HFFc6 (cell line): ENCODE data around the gene ATP5F1D. TPM values are rescaled to one million over a fixed set of nuclear protein-coding genes. Genes with fewer than 3 reads are reported as not detected.

Source experiments
- DNase-seq: peaks from one replicate; pipeline ENCODE4 v3.0.0-alpha.2; 2018
- H3K27ac Mint-ChIP-seq: 2 replicates; pipeline ENCODE4 v1.8.0; 2020; ENCODE audit warnings: mild to moderate bottlenecking, mixed read lengths
- H3K27me3 Mint-ChIP-seq: 2 replicates; pipeline ENCODE4 v1.8.0; 2021; ENCODE audit warnings: mild to moderate bottlenecking, moderate library complexity, mixed read lengths; ENCODE audit not compliant: insufficient read depth
- H3K36me3 Mint-ChIP-seq: 2 replicates; pipeline ENCODE4 v1.8.0; 2021; ENCODE audit warnings: low read depth, mixed read lengths
- H3K4me1 Mint-ChIP-seq: 2 replicates; pipeline ENCODE4 v1.8.0; 2020; ENCODE audit warnings: low read depth, mixed read lengths
- H3K4me3 Mint-ChIP-seq: 2 replicates; pipeline ENCODE4 v1.8.0; 2020; ENCODE audit warnings: mild to moderate bottlenecking, moderate library complexity, mixed read lengths
- H3K9me3 Mint-ChIP-seq: 2 replicates; pipeline ENCODE4 v1.8.0; 2020; ENCODE audit warnings: mild to moderate bottlenecking, mixed read lengths
- total RNA-seq, 6 experiments: library from RNA; stranded (reverse); fragmentation: NEBNext Ultra II Directional; extraction: Animal tissue kit (Norgen Biotek cat#: 25700); gene quantifications; 2 replicates in 1 of 6; 3 replicates in 5 of 6; pipeline ENCODE4 v1.2.3, GENCODE V29; 2021
- TF ChIP-seq, protein P1 (sequence below): fragments of 200-600 bp; sonication (generic); IDR thresholded peaks from 2 replicates; pipeline ENCODE4 v1.5.0; 2021; ENCODE audit warnings: antibody characterized with exemption, mild to moderate bottlenecking

Gene ATP5F1D
- total RNA-seq, 6 experiments from 2014 or later = 190 to 243 (median 217) TPM

DNA sequence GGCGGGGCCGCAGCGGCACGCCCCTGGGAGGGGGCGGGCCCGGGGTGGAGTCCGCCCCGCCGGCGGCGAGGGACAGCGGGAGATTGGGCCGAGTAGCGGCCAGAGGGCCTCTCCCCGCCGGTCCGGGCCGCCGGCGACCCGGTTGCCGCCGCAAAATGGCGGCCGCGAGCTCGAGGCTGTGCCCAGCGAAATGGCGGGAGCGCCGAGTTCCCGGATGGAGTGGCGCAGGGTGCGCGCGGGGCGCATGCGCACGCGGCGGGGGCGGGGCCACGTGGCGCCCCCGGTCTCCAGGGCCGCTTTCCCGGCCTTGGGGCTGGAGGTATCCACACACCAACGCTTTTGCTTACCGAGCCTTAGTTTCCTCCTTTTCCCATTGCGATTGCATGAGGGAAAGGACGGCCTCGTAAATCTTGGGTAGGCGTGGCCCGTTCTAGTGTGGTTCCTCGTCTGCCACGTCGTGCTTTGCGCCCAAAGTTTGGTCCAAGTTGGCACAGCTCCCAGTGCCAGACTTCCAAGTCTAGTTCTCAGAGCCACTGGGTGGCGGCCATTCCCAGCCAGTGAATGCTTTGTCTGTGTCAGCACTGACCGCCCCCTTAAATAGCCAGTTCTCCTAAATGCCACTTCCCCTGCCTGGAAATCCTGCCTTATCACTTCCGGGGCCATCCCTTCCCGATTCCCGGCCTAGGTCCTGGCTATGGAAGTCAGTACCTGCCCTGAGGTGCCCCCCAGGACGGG is 28.1 kb downstream of the ATP5F1D start:
- Mint-ChIP-seq H3K4me1 (peaks cover 74% of the 10 kb centered on the region), H3K36me3 (peaks cover 40% of the 10 kb centered on the region), H3K9me3 (no peaks in the 10 kb centered on the region), H3K27ac (peak overlapping the region; percentile 96), H3K27me3 (peaks cover 17% of the 10 kb centered on the region), H3K4me3 (peak overlapping the region; percentile 92)
- DNase-seq = peak; percentile 90
- TF ChIP-seq, protein P1, sequence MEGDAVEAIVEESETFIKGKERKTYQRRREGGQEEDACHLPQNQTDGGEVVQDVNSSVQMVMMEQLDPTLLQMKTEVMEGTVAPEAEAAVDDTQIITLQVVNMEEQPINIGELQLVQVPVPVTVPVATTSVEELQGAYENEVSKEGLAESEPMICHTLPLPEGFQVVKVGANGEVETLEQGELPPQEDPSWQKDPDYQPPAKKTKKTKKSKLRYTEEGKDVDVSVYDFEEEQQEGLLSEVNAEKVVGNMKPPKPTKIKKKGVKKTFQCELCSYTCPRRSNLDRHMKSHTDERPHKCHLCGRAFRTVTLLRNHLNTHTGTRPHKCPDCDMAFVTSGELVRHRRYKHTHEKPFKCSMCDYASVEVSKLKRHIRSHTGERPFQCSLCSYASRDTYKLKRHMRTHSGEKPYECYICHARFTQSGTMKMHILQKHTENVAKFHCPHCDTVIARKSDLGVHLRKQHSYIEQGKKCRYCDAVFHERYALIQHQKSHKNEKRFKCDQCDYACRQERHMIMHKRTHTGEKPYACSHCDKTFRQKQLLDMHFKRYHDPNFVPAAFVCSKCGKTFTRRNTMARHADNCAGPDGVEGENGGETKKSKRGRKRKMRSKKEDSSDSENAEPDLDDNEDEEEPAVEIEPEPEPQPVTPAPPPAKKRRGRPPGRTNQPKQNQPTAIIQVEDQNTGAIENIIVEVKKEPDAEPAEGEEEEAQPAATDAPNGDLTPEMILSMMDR = peak; percentile 18; the same call in 1 of the 2 replicates

DNA sequence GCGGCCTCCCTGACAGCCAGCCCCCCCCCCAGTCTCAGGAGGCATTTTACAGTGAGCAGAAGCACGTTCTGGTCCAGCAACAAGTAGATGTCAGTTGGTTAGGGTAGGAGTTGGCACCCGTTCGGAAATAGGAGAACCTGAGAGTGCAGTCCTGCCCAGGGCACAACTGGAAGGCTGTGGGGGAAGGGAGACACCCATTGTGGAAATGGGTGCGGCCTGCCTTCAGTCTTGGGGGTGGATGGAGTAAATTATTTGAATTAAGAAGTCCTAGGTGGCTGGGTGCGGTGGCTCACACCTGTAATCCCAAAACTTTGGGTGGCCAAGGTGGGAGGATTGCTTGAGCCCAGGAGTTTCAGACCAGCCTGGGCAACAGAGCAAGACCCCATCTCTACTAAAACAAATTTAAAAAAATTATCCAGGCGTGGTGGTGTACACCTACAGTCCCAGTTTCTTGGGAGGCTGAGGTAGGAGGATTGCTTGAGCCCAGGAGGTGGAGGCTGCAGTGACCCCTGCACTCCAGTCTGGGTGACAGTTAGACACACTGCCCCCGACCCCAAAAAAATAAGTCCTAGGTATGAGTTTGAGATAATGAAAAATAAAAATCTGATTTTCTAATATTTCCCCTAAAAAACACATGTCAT is 28.8 kb downstream of the ATP5F1D start:
- H3K27me3 Mint-ChIP-seq = peaks cover 17% of the 10 kb centered on the region
- H3K36me3 Mint-ChIP-seq = peaks cover 40% of the 10 kb centered on the region
- DNase-seq = no peak
- TF ChIP-seq, protein P1 = no peak
- no peaks in the 10 kb centered on the region for H3K9me3 Mint-ChIP-seq
- H3K27ac Mint-ChIP-seq = peak overlapping the region; percentile 96
- H3K4me3 Mint-ChIP-seq = peak overlapping the region; percentile 92
- peaks cover 67% of the 10 kb centered on the region for H3K4me1 Mint-ChIP-seq

DNA sequence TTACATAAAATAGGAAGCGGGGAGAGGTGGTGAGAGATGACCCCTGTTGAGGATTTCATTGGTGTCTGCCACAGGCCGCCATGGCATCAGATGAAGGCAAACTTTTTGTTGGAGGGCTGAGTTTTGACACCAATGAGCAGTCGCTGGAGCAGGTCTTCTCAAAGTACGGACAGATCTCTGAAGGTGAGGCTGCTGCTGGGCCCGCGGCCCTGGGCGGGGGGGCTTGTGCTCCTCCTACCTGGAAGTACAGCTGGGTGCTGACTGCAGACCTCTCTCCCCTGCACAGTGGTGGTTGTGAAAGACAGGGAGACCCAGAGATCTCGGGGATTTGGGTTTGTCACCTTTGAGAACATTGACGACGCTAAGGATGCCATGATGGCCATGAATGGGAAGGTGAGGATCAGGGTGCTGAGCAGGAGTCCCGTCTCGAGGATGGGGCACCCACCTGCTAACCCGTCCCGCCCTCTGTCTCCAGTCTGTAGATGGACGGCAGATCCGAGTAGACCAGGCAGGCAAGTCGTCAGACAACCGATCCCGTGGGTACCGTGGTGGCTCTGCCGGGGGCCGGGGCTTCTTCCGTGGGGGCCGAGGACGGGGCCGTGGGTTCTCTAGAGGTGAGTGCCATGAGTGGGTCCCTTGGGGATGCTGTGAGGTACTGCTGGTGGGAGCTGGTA is 29.4 kb downstream of the ATP5F1D start:
- no peak for DNase-seq
- TF ChIP-seq, protein P1 = no peak
- Mint-ChIP-seq H3K4me3 (peak overlapping the region; percentile 92), H3K27me3 (peaks cover 18% of the 10 kb centered on the region), H3K36me3 (peaks cover 40% of the 10 kb centered on the region), H3K9me3 (no peaks in the 10 kb centered on the region), H3K4me1 (peaks cover 61% of the 10 kb centered on the region), H3K27ac (peak overlapping the region; percentile 96)

DNA sequence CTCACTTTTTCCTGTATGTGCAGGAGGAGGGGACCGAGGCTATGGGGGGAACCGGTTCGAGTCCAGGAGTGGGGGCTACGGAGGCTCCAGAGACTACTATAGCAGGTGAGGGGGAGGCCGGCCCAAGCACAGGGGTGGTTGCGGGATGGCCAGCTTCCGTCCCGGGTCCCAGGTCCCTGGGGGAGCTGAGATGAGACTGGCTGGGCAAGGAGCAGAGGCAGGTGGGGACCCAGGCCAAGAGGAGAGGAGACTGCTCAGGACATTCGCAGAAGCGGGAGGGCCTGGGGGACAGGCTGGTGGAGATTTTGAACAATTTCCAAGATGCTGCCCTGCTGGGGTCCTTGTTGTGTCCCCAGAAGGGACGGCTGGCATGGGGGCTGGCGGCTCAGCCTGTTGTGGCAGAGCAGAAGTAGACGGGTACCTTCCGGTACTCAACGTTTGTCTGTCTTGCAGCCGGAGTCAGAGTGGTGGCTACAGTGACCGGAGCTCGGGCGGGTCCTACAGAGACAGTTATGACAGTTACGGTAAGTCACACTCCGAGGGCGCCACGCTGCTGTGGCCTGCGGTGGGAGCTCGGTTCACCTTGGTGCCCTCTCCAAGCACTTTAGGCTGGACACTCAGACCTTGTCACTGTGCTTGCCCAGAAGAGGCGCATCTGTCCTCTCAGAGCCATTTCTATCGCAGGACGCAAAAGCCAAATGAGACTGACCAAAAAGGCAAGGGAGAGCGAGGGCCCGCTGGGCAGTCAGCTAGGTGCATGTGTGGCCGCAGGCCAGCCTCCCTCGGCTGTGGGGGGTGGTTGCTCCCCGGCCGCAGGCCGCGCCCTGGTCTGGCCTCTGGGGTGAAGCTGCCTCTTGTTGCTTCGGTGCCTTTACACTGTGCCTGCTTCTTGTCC is 30.2 kb downstream of the ATP5F1D start:
- peak overlapping the region; percentile 96 for H3K27ac Mint-ChIP-seq
- peaks cover 63% of the 10 kb centered on the region for H3K4me1 Mint-ChIP-seq
- TF ChIP-seq, protein P1 = no peak
- H3K36me3 Mint-ChIP-seq = peaks cover 43% of the 10 kb centered on the region
- H3K9me3 Mint-ChIP-seq = no peaks in the 10 kb centered on the region
- no peak for DNase-seq
- H3K27me3 Mint-ChIP-seq = peaks cover 21% of the 10 kb centered on the region
- peak overlapping the region; percentile 92 for H3K4me3 Mint-ChIP-seq
